OCI-LY7 (cell line): ENCODE measurements around the gene RALGAPA2.

ENCODE experiments used
- EZH2phosphoT487 ChIP-seq: fragments of 200-600 bp; sonication (generic); IDR thresholded peaks from 2 replicates; pipeline ENCODE4 v1.6.1; 2018; ENCODE audit warnings: low read depth, borderline replicate concordance, mild to moderate bottlenecking, mixed run types, antibody characterized with exemption, low read length, moderate library complexity, mixed read lengths
- TF ChIP-seq, protein P1 (sequence below): fragments of 200-600 bp; sonication (generic); conservative IDR thresholded peaks from 2 replicates; pipeline ENCODE4 v1.5.1; 2014; ENCODE audit warnings: mild to moderate bottlenecking, antibody characterized with exemption, low read length, moderate library complexity, mixed read lengths

DNA sequence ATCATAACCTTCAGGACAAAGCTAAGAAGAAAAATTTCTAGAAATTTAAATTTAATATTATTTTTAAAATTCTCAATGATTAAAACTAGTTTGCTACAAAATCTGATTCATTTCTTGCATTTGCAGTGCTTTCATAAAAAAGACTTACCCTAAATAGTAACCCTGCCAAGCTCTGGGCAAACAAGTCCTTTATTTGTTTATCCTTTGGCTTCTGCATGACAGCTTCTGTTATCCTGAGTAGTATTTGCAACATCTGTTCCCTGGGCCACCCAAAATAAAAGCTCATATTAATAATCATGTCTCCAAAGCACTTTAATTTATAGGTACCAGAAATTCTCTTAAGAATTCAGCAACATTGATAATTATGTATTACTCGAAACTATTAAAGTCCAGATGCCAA is 101.3 kb downstream of the RALGAPA2 start:
- TF ChIP-seq, protein P1, sequence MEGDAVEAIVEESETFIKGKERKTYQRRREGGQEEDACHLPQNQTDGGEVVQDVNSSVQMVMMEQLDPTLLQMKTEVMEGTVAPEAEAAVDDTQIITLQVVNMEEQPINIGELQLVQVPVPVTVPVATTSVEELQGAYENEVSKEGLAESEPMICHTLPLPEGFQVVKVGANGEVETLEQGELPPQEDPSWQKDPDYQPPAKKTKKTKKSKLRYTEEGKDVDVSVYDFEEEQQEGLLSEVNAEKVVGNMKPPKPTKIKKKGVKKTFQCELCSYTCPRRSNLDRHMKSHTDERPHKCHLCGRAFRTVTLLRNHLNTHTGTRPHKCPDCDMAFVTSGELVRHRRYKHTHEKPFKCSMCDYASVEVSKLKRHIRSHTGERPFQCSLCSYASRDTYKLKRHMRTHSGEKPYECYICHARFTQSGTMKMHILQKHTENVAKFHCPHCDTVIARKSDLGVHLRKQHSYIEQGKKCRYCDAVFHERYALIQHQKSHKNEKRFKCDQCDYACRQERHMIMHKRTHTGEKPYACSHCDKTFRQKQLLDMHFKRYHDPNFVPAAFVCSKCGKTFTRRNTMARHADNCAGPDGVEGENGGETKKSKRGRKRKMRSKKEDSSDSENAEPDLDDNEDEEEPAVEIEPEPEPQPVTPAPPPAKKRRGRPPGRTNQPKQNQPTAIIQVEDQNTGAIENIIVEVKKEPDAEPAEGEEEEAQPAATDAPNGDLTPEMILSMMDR = no peak
- no peak for TF ChIP-seq EZH2phosphoT487
